ENCODE measurements around the gene TGFBR3.

Gene TGFBR3

DNA sequence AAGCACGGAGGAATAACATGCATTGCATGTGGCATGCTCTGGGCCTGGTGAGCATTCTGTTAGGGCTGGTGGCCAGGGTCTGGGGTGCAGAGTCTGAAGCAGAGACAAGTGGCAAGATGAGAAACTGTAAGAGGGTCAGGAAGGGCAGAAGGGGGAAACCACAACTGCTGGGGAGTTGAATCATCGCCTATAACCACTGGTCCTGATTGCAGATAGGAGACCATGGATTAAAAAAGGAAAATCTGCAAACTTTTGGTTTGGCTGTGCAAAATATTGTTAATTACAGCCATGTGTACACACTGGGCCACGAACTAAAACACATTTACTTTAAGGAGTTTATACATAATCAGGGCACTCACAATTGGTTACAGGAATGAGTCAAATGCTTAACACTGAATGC, 76.6 kb downstream of the TGFBR3 start:
- TF ChIP-seq, protein P1, sequence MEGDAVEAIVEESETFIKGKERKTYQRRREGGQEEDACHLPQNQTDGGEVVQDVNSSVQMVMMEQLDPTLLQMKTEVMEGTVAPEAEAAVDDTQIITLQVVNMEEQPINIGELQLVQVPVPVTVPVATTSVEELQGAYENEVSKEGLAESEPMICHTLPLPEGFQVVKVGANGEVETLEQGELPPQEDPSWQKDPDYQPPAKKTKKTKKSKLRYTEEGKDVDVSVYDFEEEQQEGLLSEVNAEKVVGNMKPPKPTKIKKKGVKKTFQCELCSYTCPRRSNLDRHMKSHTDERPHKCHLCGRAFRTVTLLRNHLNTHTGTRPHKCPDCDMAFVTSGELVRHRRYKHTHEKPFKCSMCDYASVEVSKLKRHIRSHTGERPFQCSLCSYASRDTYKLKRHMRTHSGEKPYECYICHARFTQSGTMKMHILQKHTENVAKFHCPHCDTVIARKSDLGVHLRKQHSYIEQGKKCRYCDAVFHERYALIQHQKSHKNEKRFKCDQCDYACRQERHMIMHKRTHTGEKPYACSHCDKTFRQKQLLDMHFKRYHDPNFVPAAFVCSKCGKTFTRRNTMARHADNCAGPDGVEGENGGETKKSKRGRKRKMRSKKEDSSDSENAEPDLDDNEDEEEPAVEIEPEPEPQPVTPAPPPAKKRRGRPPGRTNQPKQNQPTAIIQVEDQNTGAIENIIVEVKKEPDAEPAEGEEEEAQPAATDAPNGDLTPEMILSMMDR (conservative IDR thresholded peaks at IDR 0.05; ENCODE audit: control insufficient read depth, insufficient read depth, low read depth, low read length), result no peak
- peak; percentile 72 for DNase-seq (ENCODE audit: low read depth)
- no peak overlapping the region for H3K4me3 ChIP-seq (ENCODE audit: control insufficient read depth, low read depth, low read length)

DNA sequence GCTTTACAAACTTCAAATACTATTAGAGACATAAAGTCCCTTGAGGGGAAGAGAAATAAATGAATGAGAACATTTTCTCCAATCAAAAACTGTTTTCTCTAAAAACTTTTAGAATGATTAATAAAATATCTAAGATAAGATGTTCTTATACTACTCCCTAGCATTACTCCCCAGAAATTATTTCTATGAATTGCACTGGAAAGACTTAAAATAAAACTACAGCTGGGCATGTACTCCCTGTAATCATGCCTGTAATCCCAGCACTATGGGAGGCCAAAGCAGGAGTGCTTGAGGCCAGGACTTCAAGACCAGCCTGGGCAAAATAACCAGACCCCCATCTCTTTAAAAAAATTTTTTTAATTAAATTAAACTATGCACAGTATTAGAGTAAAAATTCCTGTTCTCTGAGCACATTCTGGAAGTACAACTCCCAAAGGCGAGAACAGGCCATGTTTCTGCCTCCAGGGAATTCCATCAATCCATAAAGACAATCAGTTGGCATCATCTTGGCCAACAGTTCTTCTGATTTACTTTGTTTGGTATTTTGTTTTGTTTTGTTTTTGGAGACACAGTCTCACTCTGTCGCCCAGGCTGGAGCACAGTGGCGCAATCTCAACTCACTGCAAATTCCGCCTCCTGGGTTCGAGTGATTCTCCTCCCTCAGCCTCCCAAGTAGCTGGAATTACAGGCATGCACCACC, 77.9 kb downstream of the TGFBR3 start:
- DNase-seq (ENCODE audit: low read depth), result no peak
- TF ChIP-seq, protein P1 (conservative IDR thresholded peaks at IDR 0.05; ENCODE audit: control insufficient read depth, insufficient read depth, low read depth, low read length), result no peak
- no peak overlapping the region for H3K4me3 ChIP-seq (ENCODE audit: control insufficient read depth, low read depth, low read length)

DNA sequence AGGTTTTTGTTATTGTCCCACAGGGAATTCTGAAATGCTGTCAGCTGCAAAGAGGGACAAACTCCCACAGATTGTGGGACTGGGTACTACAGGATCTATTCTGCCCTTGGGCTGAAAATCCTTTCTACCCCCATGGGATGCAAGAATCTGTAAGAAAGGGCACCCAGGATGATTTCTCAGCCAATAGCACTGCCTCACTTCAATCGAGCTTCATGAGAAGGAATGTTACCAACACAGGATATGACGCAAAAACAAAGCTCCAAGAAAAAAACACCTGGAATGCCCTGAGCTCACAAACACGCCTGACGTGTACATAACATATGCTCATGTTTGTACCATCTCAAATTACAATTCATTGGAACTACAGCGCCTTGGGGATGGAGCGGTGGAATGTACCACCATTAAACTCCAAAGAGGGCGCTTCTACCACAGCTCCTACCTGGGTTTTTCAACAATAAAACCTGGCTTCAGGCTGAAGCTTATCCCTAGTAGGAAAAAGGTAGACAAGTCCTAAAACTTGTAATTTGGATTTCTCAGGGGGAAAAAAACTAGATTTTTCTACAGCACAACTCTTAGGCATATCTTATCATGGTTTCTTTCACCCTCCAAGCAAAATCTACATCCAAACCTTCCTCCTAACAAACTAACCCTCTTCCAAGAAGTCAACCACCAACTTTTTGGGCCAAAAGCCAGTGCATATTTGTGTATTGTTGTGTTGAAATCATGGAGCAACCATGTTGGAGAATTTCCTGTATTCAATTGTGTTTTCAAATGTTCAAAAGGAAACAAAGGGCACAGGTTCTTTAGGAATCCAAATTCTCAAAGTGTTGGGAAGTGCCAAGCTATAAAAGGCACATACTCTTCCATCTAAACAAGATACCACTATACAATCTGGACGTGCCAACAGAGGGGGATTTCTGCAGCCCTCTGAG, 78.9 kb downstream of the TGFBR3 start:
- peak; percentile 65 for DNase-seq (ENCODE audit: low read depth)
- no peak overlapping the region for H3K4me3 ChIP-seq (ENCODE audit: control insufficient read depth, low read depth, low read length)
- TF ChIP-seq, protein P1 (conservative IDR thresholded peaks at IDR 0.05; ENCODE audit: control insufficient read depth, insufficient read depth, low read depth, low read length), result no peak

DNA sequence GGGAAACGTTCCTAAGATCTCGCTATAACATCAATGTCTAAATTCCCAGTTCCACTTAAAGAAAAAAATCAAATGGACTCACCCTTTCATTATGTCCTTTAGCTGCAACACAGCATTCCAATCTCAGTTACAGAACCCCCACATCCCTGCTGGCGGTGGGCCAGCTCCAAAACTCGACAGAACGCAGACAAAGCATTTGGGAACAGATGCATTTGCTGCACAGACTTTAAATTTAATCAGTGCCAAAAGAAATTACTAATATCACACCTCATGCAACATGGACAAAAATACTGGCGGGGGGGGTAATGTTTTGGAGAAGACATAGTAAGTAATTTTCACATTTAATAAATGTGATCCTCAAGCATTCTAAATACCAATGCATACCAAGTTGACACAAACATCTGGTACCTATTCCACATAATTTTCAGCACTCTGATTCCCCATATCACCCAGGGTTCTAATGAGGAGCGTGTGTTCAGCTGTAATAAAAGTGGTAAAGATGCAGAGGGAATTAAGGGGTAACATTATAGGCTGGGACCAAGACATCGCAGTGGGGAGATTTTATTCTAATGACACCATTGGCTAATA, 79.7 kb downstream of the TGFBR3 start:
- DNase-seq (ENCODE audit: low read depth), result no peak
- H3K4me3 ChIP-seq (ENCODE audit: control insufficient read depth, low read depth, low read length), result no peak overlapping the region
- TF ChIP-seq, protein P1 (conservative IDR thresholded peaks at IDR 0.05; ENCODE audit: control insufficient read depth, insufficient read depth, low read depth, low read length), result no peak

DNA sequence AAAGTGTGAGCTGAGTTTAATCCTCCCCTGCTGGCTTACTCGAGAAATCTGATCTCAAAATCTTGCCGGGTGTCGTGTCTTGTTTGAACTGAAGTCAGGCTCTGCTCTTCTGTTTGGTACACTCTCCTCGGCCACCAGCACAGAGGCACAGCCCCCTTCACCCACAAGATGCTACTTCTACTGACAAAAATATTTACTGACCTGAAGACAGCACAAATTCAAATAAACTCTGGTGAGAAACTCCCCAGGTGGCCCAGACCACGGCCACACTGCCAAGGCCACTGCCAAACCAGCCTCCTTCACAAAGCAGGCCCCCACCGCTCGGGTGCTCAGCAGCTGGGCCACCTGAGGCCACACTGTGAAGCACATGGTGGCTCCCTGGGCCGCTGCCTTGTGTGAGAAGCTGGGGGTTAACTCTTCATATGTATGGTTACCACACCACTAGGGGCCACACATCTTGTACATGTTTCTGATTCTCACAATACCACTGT, 80.6 kb downstream of the TGFBR3 start:
- H3K4me3 ChIP-seq (ENCODE audit: control insufficient read depth, low read depth, low read length), result no peak overlapping the region
- DNase-seq (ENCODE audit: low read depth), result no peak
- TF ChIP-seq, protein P1 (conservative IDR thresholded peaks at IDR 0.05; ENCODE audit: control insufficient read depth, insufficient read depth, low read depth, low read length), result no peak

DNA sequence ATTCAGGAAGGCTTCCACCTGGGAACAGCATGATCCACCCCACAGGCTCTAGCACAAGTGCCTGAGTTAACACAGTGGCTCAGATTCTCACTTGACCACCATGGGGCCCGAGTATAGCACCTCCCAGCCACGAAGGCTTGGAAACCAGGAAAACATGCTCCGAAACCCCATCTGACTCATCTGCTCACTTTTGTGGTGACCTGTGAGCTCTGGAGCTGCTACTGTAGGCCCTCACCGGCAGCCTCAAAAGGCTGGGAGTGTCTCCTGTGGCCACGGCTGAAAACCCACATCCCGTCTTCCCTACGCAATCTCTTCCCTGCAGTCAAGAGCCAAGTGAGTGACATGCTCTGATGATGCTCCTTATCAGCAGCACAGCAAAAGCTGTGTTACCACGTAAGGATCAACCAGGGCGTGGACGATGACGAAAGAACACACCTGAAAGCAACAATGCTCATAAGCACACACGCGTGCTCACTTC, 81.4 kb downstream of the TGFBR3 start:
- no peak overlapping the region for H3K4me3 ChIP-seq (ENCODE audit: control insufficient read depth, low read depth, low read length)
- peak; percentile 92 for DNase-seq (ENCODE audit: low read depth)

More for the DNA sequence above, 81.4 kb downstream of the TGFBR3 start:
- TF ChIP-seq, protein P1 (conservative IDR thresholded peaks at IDR 0.05; ENCODE audit: control insufficient read depth, insufficient read depth, low read depth, low read length), result no peak
